ENCODE data around the gene LRRC8E. TPM values are rescaled to one million over a fixed set of nuclear protein-coding genes. Genes with fewer than 3 reads are reported as not detected.
A peak's percentile ranks its signal among the peaks of the same experiment; 100 is the strongest.

The LRRC8E gene
- total RNA-seq, 1 donor from 2014 or later, result 4.3 TPM

- peak overlapping the region; percentile 33 for H3K4me3 Mint-ChIP-seq
- no peak for TF ChIP-seq CTCF (IDR thresholded peaks at IDR 0.05; ENCODE audit: unreplicated experiment)
- DNase-seq (ENCODE audit: low spot score in 2 of 2, unreplicated experiment in 2 of 2), result no peak
- H3K4me1 Mint-ChIP-seq, result peaks cover 13% of the 10 kb centered on the region
- no peak overlapping the region for H3K27ac Mint-ChIP-seq
- peaks cover 62% of the 10 kb centered on the region for H3K27me3 Mint-ChIP-seq (ENCODE audit: low read depth)
- no peaks in the 10 kb centered on the region for H3K9me3 Mint-ChIP-seq
- no peaks in the 10 kb centered on the region for H3K36me3 Mint-ChIP-seq
Observed at GRCh38 chr19:7860714-7861618, 27.3 kb upstream of the LRRC8E start.

- Mint-ChIP-seq H3K4me1 (peaks cover 13% of the 10 kb centered on the region), H3K36me3 (no peaks in the 10 kb centered on the region), H3K4me3 (peak overlapping the region; percentile 68), H3K9me3 (no peaks in the 10 kb centered on the region), H3K27ac (no peak overlapping the region), H3K27me3 (ENCODE audit: low read depth) (peaks cover 66% of the 10 kb centered on the region)
- peak in 1 of 2 experiments; percentile 59 for DNase-seq (ENCODE audit: low spot score in 2 of 2, unreplicated experiment in 2 of 2)
- TF ChIP-seq CTCF (IDR thresholded peaks at IDR 0.05; ENCODE audit: unreplicated experiment), result peak; percentile 36
Observed at GRCh38 chr19:7861619-7862412, 26.5 kb upstream of the LRRC8E start.

DNA sequence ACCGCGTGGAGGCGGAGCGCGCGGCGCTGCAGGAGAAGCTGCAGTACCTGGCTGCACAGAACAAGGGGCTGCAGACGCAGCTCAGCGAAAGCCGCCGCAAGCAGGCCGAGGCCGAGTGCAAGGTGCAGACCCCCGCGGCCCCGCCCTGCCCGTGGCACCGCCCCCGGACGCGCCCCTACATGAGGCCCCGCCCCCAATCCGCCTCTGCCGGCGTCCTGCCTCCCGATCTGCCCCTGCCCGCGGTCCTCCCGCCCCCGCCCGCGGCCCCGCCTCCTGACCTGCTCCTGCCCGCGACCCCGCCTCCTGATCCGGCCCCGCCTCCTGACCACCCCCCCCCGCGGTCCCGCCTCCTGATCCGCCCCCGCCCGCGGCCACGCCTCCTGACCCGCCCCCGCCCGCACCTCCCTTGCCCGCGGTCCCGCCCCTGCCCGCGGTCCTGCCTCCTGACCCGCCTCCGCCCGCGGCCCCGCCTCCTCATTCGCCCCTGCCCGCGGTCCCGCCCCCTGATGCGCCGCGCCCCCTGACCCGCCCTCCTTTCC, 25.8 kb upstream of the LRRC8E start:
- TF ChIP-seq CTCF (IDR thresholded peaks at IDR 0.05; ENCODE audit: unreplicated experiment), result no peak
- H3K4me3 Mint-ChIP-seq, result peak overlapping the region; percentile 68
- peaks cover 13% of the 10 kb centered on the region for H3K4me1 Mint-ChIP-seq
- peak; percentile 85 to 89 for DNase-seq (ENCODE audit: low spot score in 2 of 2, unreplicated experiment in 2 of 2)
- no peaks in the 10 kb centered on the region for H3K9me3 Mint-ChIP-seq
- no peak overlapping the region for H3K27ac Mint-ChIP-seq
- peaks cover 67% of the 10 kb centered on the region for H3K27me3 Mint-ChIP-seq (ENCODE audit: low read depth)
- H3K36me3 Mint-ChIP-seq, result no peaks in the 10 kb centered on the region

GRCh38 chr19:7863157-7863970, 24.9 kb upstream of the LRRC8E start:
- Mint-ChIP-seq H3K4me3 (no peak overlapping the region), H3K9me3 (no peaks in the 10 kb centered on the region), H3K4me1 (peaks cover 11% of the 10 kb centered on the region), H3K27me3 (ENCODE audit: low read depth) (peaks cover 66% of the 10 kb centered on the region), H3K27ac (no peak overlapping the region), H3K36me3 (no peaks in the 10 kb centered on the region)
- TF ChIP-seq CTCF (IDR thresholded peaks at IDR 0.05; ENCODE audit: unreplicated experiment), result no peak
- no peak for DNase-seq (ENCODE audit: low spot score in 2 of 2, unreplicated experiment in 2 of 2)

All from mesothelial cell of epicardium (in vitro differentiated cells).